K562 (cell line): ENCODE measurements around the gene MYPN. TPM values are rescaled to one million over a fixed set of nuclear protein-coding genes. Genes with fewer than 3 reads are reported as not detected.

Experiments
- ATAC-seq: fragments of 200-7000 bp; cut with Tn5 transposase; 3 replicates; pipeline ENCODE4 v1.9.1; 2020; ENCODE audit warnings: moderate library complexity
- BruUV-seq: library from RNA; stranded (reverse); fragments of 400-500 nt; replicated peaks from 2 replicates; lab custom pipeline; 2021; lab: Mats Ljungman, UMichigan
- CTCF ChIA-PET: fragments of 300-600 bp; formaldehyde crosslinking; extraction: SDS; loops from one replicate; lab custom pipeline; 2021; ENCODE audit warnings: low intra/inter-chr PET ratio; lab: Yijun Ruan, JAX
- POLR2A ChIA-PET: fragments of 300-600, 350-650 bp; sonication (Branson Sonifier 250); formaldehyde crosslinking; extraction: SDS; loops from one replicate; lab custom pipeline; 2021; ENCODE audit warnings: antibody characterized with exemption, inconsistent platforms; lab: Yijun Ruan, JAX
- DNase-seq, 4 experiments: peaks; one replicate each; pipeline versions ENCODE4 v3.0.0 to v3.0.0-alpha.2; 2011 to 2018; ENCODE audit warnings: low spot score in 3 of 4, mixed read lengths in 3 of 4; ENCODE audit errors: extremely low read depth in 1 of 4
- FAIRE-seq: peaks from 2 replicates; lab custom pipeline; 2011; peaks lifted over from hg19 to GRCh38; lab: Jason Lieb, UNC
- H2AFZ ChIP-seq: 2 replicates; pipeline ENCODE4 v1.6.0; 2011; ENCODE audit warnings: low read depth, low read length, control low read depth, inconsistent platforms
- H3K27ac ChIP-seq: fragments of 200-600 bp; 3 replicates; pipeline ENCODE4 v1.8.0; 2011; ENCODE audit warnings: low read depth, mild to moderate bottlenecking, control low read depth, inconsistent platforms, low read length, moderate library complexity, mixed read lengths; ENCODE audit errors: extremely low read depth
- H3K27me3 ChIP-seq, 2 experiments: fragments of 300-600 bp in 1 of 2; 2 replicates in 1 of 2; 3 replicates in 1 of 2; pipeline versions ENCODE4 v1.6.0 to v1.8.0; 2011; ENCODE audit warnings: inconsistent platforms in 2 of 2, low read length in 2 of 2, mild to moderate bottlenecking in 1 of 2, mixed read lengths in 1 of 2, moderate library complexity in 1 of 2; ENCODE audit not compliant: control insufficient read depth in 2 of 2, insufficient read depth in 2 of 2
- H3K36me3 ChIP-seq: fragments of 300-600 bp; 3 replicates; pipeline ENCODE4 v1.8.0; 2011; ENCODE audit warnings: mild to moderate bottlenecking, low read length, inconsistent platforms; ENCODE audit not compliant: control insufficient read depth, insufficient read depth
- H3K4me1 ChIP-seq, 2 experiments: fragments of 200-600 bp in 1 of 2; replicated peaks in 1 of 2; 2 replicates in 1 of 2; 3 replicates in 1 of 2; pipeline versions ENCODE4 v1.5.1 to v1.8.0; 2011; ENCODE audit warnings: inconsistent platforms in 2 of 2, low read length in 2 of 2, mild to moderate bottlenecking in 1 of 2, mixed read lengths in 1 of 2, moderate library complexity in 1 of 2; ENCODE audit not compliant: control insufficient read depth in 2 of 2, insufficient read depth in 2 of 2
- H3K4me2 ChIP-seq: 2 replicates; pipeline ENCODE4 v1.6.1; 2011; ENCODE audit warnings: low read length, control low read depth, inconsistent platforms, mixed read lengths; ENCODE audit not compliant: insufficient read depth
- H3K4me3 ChIP-seq: fragments of 200-600 bp; sonication (generic), shearing (Covaris generic); 2 replicates; pipeline ENCODE4 v1.5.1; 2016; ENCODE audit warnings: control low read depth, inconsistent platforms
- H3K79me2 ChIP-seq: fragments of 200-600 bp; 3 replicates; pipeline ENCODE4 v1.8.0; 2011; ENCODE audit warnings: low read length, inconsistent platforms; ENCODE audit not compliant: control insufficient read depth, insufficient read depth
- H3K9ac ChIP-seq, 2 experiments: 2 replicates each; pipeline versions ENCODE4 v1.6.0 to v1.6.1; 2011; ENCODE audit warnings: low read depth in 2 of 2, low read length in 2 of 2, control low read depth in 1 of 2, inconsistent platforms in 1 of 2, mild to moderate bottlenecking in 1 of 2, mixed read lengths in 1 of 2; ENCODE audit not compliant: insufficient read depth in 1 of 2
- H3K9me1 ChIP-seq: one replicate; pipeline ENCODE4 v1.6.0; 2011; ENCODE audit warnings: inconsistent platforms, mild to moderate bottlenecking, low read length, moderate library complexity; ENCODE audit not compliant: control insufficient read depth, insufficient read depth
- H3K9me3 ChIP-seq: replicated peaks from 2 replicates; pipeline ENCODE4 v1.5.1; 2011; ENCODE audit warnings: low read depth, low read length, inconsistent platforms; ENCODE audit not compliant: control insufficient read depth, insufficient read depth
- H4K20me1 ChIP-seq: replicated peaks from 2 replicates; pipeline ENCODE4 v1.6.1; 2011; ENCODE audit warnings: low read length, inconsistent platforms, mixed read lengths; ENCODE audit not compliant: control insufficient read depth, insufficient read depth
- ARID1B ChIP-seq: fragments of 450-650 bp; IDR thresholded peaks from 2 replicates; pipeline ENCODE4 v1.6.1; 2016; ENCODE audit warnings: antibody characterized with exemption, mild to moderate bottlenecking, inconsistent platforms
- CBFA2T2 ChIP-seq: fragments of 450-650 bp; conservative IDR thresholded peaks from 2 replicates; pipeline ENCODE4 v1.6.1; 2017; ENCODE audit warnings: mild to moderate bottlenecking
- CBFA2T3 ChIP-seq: fragments of 450-650 bp; IDR thresholded peaks from 2 replicates; pipeline ENCODE4 v1.6.1; 2017
- GABPA ChIP-seq: fragments of 200-800 bp; sonication (Bioruptor generic); conservative IDR thresholded peaks from 2 replicates; pipeline ENCODE4 v1.6.1; 2016; ENCODE audit warnings: low read depth, missing genetic modification characterization, missing compliant biosample characterization
- IRF1 ChIP-seq: sonication (generic); formaldehyde crosslinking; IDR thresholded peaks from 2 replicates; pipeline ENCODE4 v1.8.0; 2022; ENCODE audit warnings: missing genetic modification reagents, mild to moderate bottlenecking, borderline replicate concordance
- KAT2B ChIP-seq: IDR thresholded peaks from one replicate; pipeline ENCODE4 v1.6.1; 2012; ENCODE audit warnings: low read depth, mild to moderate bottlenecking, control low read depth, inconsistent platforms, low read length, moderate library complexity
- MBD1 ChIP-seq: fragments of 250-450 bp; sonication (Bioruptor Pico); IDR thresholded peaks from 2 replicates; pipeline ENCODE4 v1.8.0; 2022; ENCODE audit warnings: inconsistent platforms
- MEF2A ChIP-seq: IDR thresholded peaks from 2 replicates; pipeline ENCODE4 v1.6.1; 2011; ENCODE audit warnings: low read depth, mild to moderate bottlenecking, low read length, moderate library complexity; ENCODE audit not compliant: control insufficient read depth
- NCOA4 ChIP-seq: fragments of 450-650 bp; IDR thresholded peaks from 2 replicates; pipeline ENCODE4 v1.6.1; 2018; ENCODE audit warnings: mild to moderate bottlenecking; ENCODE audit not compliant: partially characterized antibody
- NKRF ChIP-seq: fragments of 450-650 bp; IDR thresholded peaks from 2 replicates; pipeline ENCODE4 v1.6.1; 2016; ENCODE audit warnings: borderline replicate concordance
- STAT5B ChIP-seq: fragments of 250-450 bp; sonication (Bioruptor Pico); IDR thresholded peaks from 2 replicates; pipeline ENCODE4 v1.8.0; 2021; ENCODE audit warnings: mild to moderate bottlenecking, inconsistent platforms
- STAT6 ChIP-seq: sonication (generic); formaldehyde crosslinking; IDR thresholded peaks from 2 replicates; pipeline ENCODE4 v1.8.1; 2023; ENCODE audit warnings: mild to moderate bottlenecking, missing genetic modification reagents
- ZKSCAN8 ChIP-seq: fragments of 200-800 bp; sonication (Bioruptor generic); IDR thresholded peaks from 2 replicates; pipeline ENCODE4 v1.6.1; 2016; ENCODE audit warnings: missing genetic modification characterization, missing compliant biosample characterization
- ZNF121 ChIP-seq: sonication (generic); formaldehyde crosslinking; conservative IDR thresholded peaks from 2 replicates; pipeline ENCODE4 v1.8.0; 2022; ENCODE audit warnings: missing genetic modification reagents
- ZNF717 ChIP-seq: fragments of 250-450 bp; sonication (Bioruptor Pico); IDR thresholded peaks from 2 replicates; pipeline ENCODE4 v1.5.0; 2021
- WGBS: fragments of 100-300 bp; shearing (Covaris generic); methylation state at CpG from one replicate; pipeline ENCODE4 v1.1.6; 2016; ENCODE audit warnings: low coverage, mixed read lengths; ENCODE audit not compliant: insufficient coverage; ENCODE audit errors: missing lambda C conversion rate; 5-methylcytosine and 5-hydroxymethylcytosine counted together
- in situ Hi-C: fragments of 300-500 bp; cut with MboI; formaldehyde crosslinking; loops from 4 replicates; pipeline ENCODE4 v1.15.0; 2018; ENCODE audit warnings: inconsistent platforms, mixed read lengths
- intact Hi-C: fragments of 100-400 bp; cut with micrococcal nuclease; formaldehyde crosslinking; loops from 2 replicates; pipeline ENCODE4 v1.14.2; 2022
- polyA plus RNA-seq, 8 experiments: library from polyadenylated mRNA; depleted of rRNA in 4 of 8; stranded (reverse) in 5 of 8; unstranded in 3 of 8; fragments of >200 nt; fragmentation: Nextera tagmentation in 2 of 8; fragmentation: Illumina TruSeq in 1 of 8; extraction: Ambion mirVana in 2 of 8; extraction: Trizol in 1 of 8; gene quantifications; 2 replicates each; pipeline versions ENCODE4 v1.2.1 to v1.2.3, GENCODE V29; 2011 to 2014; ENCODE audit warnings: inconsistent platforms in 1 of 8, missing spikeins in 1 of 8
- total RNA-seq, 7 experiments: library from RNA; depleted of rRNA in 6 of 7; stranded (reverse); fragments of >200 nt in 6 of 7; fragmentation: Illumina TruSeq in 2 of 7; extraction: Trizol in 2 of 7; gene quantifications; 2 replicates each; pipeline versions ENCODE4 v1.2.1 to v1.2.3, GENCODE V29; 2011 to 2021; ENCODE audit warnings: low replicate concordance in 1 of 7

Gene MYPN
- total and polyA plus RNA-seq, 9 of the 15 experiments (the other 6 are each of a cell fraction or from before 2014, with no cell fraction given), result not detected

- H3K36me3 ChIP-seq, result no peaks in the 10 kb centered on the region
These were observed 66.7 kb downstream of the MYPN start for GRCh38 chr10:68175949-68176348.

More at GRCh38 chr10:68175949-68176348, 66.7 kb downstream of the MYPN start:
- Histone ChIP-seq H3K4me2 (no peak overlapping the region), H3K27me3 (peaks cover 20 to 23% of the 10 kb centered on the region in 2 experiments; a peak in 3 of 5 replicates), H3K9ac (no peak overlapping the region), H3K27ac (no peak overlapping the region), H3K4me1 (no peaks in the 10 kb centered on the region), H3K4me3 (no peak overlapping the region), H3K9me1 (no peaks in the 10 kb centered on the region), H3K9me3 (no peaks in the 10 kb centered on the region), H3K79me2 (no peaks in the 10 kb centered on the region), H4K20me1 (no peaks in the 10 kb centered on the region), H2AFZ (no peak overlapping the region)
- WGBS, result 0% methylated on average over 1 of the region's 1 CpG
- ChIA-PET CTCF (no interaction called here), POLR2A (interaction anchor here (0.6 kb wide), 1 partner anchor 766 kb away, joined by 4 read pairs; no protein-coding TSS in a partner anchor)
- intact Hi-C loops, result no loop called here
- DNase-seq (no peak), FAIRE-seq (no peak), ATAC-seq (no peak)
- TF ChIP-seq ZNF121 (CRISPR knock-in tag) (no peak), GABPA (no peak), MBD1 (CRISPR knock-in tag) (no peak), IRF1 (CRISPR knock-in tag) (no peak), NCOA4 (no peak), CBFA2T3 (no peak), KAT2B (no peak), STAT6 (CRISPR knock-in tag) (no peak), ARID1B (no peak), ZKSCAN8 (CRISPR knock-in tag) (no peak), MEF2A (no peak), CBFA2T2 (no peak), NKRF (no peak), ZNF717 (CRISPR knock-in tag) (no peak), STAT5B (CRISPR knock-in tag) (no peak)
- no TSS peak for BruUV-seq
- in situ Hi-C loops, result no loop called here
